ENCODE measurements around the gene MZT2A.

- TF ChIP-seq POLR2AphosphoS5 (IDR thresholded peaks at IDR 0.05; ENCODE audit: borderline replicate concordance, low read depth, low read length) (no peak), EZH2 (IDR thresholded peaks at IDR 0.05) (no peak), FOXP2 (optimal IDR thresholded peaks at IDR 0.05; ENCODE audit: control extremely low read depth, extremely low read length, insufficient read depth) (no peak)
Measured at GRCh38 chr2:131445896-131446295, 46.3 kb downstream of the MZT2A start.
